GM19467 (cell line): Measurements from ENCODE around the gene DPP7.
"Not testable (repeated sequence)": the region's sequence is repeated elsewhere in the genome, so short reads cannot be mapped to it uniquely, and the experiment has no call there.

Experiments used
- ATAC-seq: cut with Tn5 transposase; IDR thresholded peaks from one replicate; pipeline ENCODE4 v1.9.1; 2021; ENCODE audit warnings: mild to moderate bottlenecking, moderate library complexity; ENCODE audit not compliant: unreplicated experiment

DPP7 gene

GRCh38 chr9:137130176-137130755 is 15.7 kb upstream of the DPP7 start:
- ATAC-seq, result peak; percentile 12

- peak; percentile 74 for ATAC-seq
These were observed 15.1 kb upstream of the DPP7 start for GRCh38 chr9:137129456-137130175.

DNA sequence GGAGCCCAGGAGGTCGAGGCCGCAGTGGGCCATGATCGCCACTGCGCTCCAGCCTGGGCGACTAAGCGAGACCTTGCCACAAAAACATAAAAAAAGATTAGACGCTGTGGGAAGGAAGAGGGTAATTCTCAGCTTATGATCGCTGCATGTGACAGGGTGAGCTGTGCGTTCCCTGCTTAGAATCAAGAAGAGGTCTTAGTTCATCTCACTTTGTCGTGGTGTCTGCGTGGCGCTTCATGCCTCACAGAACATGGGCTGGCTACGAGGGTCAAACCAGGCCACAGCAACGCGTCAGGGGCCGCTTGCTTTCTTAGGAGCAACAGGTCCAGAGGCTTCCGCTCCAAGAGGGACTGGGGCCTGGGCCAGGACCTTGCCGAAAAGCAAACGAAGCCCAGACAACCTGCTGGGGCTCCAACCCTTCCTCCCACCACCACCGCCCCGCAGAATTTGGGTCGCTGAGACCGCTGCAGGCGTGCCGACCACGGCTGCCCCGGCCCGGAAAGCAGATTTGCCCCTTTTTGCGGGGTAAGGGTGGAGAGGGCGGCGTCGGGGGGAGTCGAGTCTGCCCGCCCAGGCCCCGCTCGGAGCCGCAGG is 14.4 kb upstream of the DPP7 start:
- peak; percentile 14 for ATAC-seq

GRCh38 chr9:137128158-137128861 is 13.8 kb upstream of the DPP7 start:
- no peak for ATAC-seq

GRCh38 chr9:137127301-137128157 is 13.0 kb upstream of the DPP7 start:
- ATAC-seq, result no peak

DNA sequence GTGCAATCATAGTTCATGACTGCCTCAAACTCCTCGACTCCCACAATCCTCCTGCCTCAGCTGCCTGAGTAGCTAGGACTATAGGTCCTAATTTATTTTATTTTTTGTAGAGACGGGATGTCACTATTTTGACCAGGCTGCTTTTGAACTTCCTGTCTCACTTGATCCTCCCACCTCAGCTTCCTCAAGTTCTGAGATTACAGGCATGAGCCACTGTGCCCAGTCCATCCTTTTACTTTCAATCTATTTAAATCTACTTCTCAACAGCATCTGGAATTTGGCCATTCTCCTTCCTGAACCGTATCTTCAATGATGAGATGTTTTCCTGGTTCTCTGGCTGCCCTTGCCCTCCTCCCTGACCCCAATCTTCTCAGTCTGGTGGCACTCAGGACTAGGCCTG is 12.3 kb upstream of the DPP7 start:
- ATAC-seq, result no peak

DNA sequence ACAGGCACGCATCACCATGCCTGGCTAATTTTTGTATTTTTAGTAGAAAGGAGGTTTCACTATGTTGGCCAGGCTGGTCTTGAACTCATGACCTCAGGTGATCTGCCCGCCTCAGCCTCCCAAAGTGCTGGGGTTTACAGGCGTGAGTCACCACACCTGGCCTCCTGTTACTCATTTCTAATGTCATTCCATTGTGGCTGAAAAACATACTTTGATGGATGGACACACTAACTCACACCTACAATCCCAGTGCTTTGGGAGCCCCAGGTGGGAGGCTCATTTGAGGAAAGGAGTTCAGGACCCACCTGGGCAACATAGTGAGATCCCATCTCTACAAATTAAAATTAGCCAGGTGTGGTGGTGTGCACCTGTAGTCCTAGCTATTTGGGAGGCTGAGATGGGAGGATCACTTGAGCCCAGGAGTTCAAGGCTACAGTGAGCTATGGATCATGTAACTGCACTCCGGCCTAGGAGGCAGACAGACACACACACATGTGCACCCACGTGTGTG is 9.5 kb upstream of the DPP7 start:
- ATAC-seq, result not testable (repeated sequence)

DNA sequence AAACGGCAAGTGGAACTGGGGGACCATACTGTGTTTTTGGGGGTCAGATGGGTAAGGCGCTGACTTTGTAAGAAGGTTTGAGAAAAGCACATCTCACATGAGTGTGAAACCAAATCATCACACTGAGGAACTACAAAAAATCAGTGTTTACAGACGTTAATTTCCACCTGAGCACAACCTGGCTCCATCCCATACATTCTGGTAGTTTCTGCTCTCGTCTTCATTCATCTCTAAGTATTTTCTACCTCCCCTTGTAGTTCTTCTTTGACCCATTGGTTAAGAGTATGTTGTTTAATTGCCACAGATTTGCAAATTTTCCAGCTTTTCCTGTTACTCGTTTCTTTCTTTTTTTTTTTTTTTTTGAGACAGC is 8.9 kb upstream of the DPP7 start:
- ATAC-seq, result peak; percentile 49

GRCh38 chr9:137122796-137123467 is 8.4 kb upstream of the DPP7 start:
- ATAC-seq, result not testable (repeated sequence)

DNA sequence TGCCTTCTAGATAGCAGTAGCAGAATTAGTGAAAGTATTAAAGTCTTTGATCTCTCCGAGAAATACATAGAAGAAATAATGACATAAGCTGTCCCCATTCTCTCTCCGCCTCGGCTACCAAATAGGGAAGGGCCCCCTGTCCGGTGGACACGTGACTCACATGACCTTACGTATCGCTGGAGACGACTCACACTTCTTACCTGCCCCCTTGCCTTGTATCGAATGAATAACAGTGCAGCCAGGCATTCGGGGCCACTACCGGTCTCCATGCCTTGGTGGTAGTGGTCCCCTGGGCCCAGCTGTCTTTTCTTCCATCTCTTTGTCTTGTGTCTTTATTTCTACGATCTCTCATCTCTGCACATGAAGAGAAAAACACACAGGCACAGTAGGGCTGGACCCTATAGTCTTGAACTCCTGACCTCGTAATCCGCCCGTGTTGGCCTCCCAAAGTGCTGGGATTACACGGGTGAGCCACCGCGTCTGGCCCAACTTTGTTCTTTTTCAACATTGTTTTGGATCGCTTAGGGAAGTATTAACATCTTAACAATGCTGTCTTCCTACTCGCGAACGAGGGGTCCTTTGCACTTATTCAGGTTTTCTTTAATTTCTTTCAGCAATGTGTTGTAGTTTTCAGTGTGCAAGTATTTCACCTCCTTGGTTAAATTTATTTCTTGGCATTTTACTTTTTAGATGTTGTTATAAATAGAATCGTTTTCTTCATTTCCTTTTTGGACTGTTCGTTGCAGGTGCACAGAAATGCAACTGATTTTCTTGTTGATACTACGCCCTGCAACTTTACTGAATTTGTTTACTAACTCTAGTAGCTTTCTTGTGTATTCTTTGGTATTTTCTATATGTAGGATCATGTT is 7.6 kb upstream of the DPP7 start:
- ATAC-seq, result not testable (repeated sequence)

GRCh38 chr9:137118092-137118603 is 3.6 kb upstream of the DPP7 start:
- ATAC-seq, result not testable (repeated sequence)

GRCh38 chr9:137117269-137117731 is 2.8 kb upstream of the DPP7 start:
- no peak for ATAC-seq

GRCh38 chr9:137116728-137117127 is 2.2 kb upstream of the DPP7 start:
- no peak for ATAC-seq

DNA sequence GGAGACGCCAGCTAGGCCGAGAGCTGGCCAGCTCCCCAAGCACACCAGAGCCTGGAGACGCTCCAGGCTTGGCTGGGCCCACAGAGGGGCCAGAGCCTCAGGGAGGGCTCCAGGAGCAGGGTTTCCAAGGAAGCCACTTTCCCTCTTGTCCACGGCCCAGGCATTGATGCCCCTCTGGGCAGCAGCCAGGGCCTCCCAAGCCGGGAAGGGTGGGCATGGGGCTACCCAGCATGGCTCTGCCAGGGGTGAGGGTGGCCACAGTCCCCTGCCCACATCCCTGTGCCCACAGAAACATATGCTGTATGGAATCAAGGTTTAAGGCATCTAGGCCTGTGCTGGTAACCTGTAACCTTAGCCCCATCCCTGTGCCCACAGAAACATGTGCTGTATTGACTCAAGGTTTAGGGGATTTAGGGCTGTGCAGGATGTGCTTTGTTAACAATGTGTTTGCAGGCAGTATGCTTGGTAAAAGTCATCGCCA is 1.5 kb upstream of the DPP7 start:
- ATAC-seq, result no peak

GRCh38 chr9:137115394-137116026 is 977 bp upstream of the DPP7 start:
- no peak for ATAC-seq

DNA sequence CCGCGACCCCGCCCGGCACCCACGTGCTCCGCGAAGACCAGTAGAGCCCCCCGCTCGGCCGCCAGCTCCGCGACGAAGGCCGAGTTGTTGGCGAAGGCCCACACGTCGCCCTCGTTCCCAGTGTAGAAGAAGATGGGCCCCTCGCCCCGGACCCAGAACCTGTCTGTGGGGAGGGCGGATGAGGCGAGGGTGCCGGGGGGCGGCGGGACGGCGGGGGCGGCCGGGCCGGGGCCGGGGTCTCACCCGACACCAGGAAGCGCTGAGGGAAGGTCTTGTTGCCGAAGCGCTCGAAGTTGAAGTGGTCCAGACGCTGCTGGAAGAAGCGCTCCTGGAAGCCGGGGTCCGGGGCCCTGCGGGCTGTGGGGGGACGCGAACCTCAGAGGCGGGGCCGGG is 317 bp downstream of the DPP7 start:
- ATAC-seq, result peak; percentile 5

GRCh38 chr9:137113385-137114159 is 961 bp downstream of the DPP7 start:
- ATAC-seq, result no peak
